H1 (cell line): ENCODE data around the gene GPR37. TPM values are rescaled to one million over a fixed set of nuclear protein-coding genes. Genes with fewer than 3 reads are reported as not detected.

ENCODE experiments used
- CTCF ChIA-PET: fragments of 300-600 bp; sonication (Branson Sonifier 250); formaldehyde crosslinking; loops from one replicate; lab custom pipeline; 2021; ENCODE audit not compliant: partially characterized antibody; lab: Charles Lee
- POLR2A ChIA-PET: fragments of 300-600 bp; sonication (Branson Sonifier 250); formaldehyde crosslinking; loops from one replicate; lab custom pipeline; 2021; ENCODE audit warnings: inconsistent platforms; ENCODE audit not compliant: partially characterized antibody; lab: Charles Lee
- DNase-seq, 2 experiments: peaks; one replicate each; pipeline versions ENCODE4 v3.0.0 to v3.0.0-alpha.2; 2010 to 2022; ENCODE audit warnings: low spot score in 2 of 2, low read depth in 1 of 2, mixed read lengths in 1 of 2
- FAIRE-seq: peaks from 2 replicates; lab custom pipeline; 2011; peaks lifted over from hg19 to GRCh38; lab: Jason Lieb, UNC
- H2AFZ ChIP-seq: 2 replicates; pipeline ENCODE4 v1.8.1; 2012; ENCODE audit warnings: low read length, inconsistent platforms
- H2AK5ac ChIP-seq: 2 replicates; pipeline ENCODE4 v1.6.1; 2013; ENCODE audit warnings: low read depth, low read length
- H2BK120ac ChIP-seq: replicated peaks from 2 replicates; pipeline ENCODE3; 2013; ENCODE audit warnings: low read depth, low read length, inconsistent platforms
- H2BK12ac ChIP-seq: 2 replicates; pipeline ENCODE4 v1.6.1; 2013; ENCODE audit warnings: low read depth, low read length
- H2BK15ac ChIP-seq: 2 replicates; pipeline ENCODE4 v1.6.1; 2013; ENCODE audit warnings: low read length
- H2BK20ac ChIP-seq: 2 replicates; pipeline ENCODE4 v1.6.1; 2013; ENCODE audit warnings: low read length
- H2BK5ac ChIP-seq: 2 replicates; pipeline ENCODE4 v1.6.1; 2013; ENCODE audit warnings: low read depth, low read length
- H3K14ac ChIP-seq: 2 replicates; pipeline ENCODE4 v1.6.1; 2013; ENCODE audit warnings: inconsistent platforms; ENCODE audit not compliant: insufficient read length
- H3K18ac ChIP-seq: 2 replicates; pipeline ENCODE4 v1.6.1; 2013; ENCODE audit warnings: low read length; ENCODE audit errors: extremely low read depth
- H3K23ac ChIP-seq: 2 replicates; pipeline ENCODE4 v1.6.1; 2013; ENCODE audit warnings: inconsistent platforms; ENCODE audit not compliant: insufficient read length
- H3K23me2 ChIP-seq: 2 replicates; pipeline ENCODE4 v1.6.1; 2013; ENCODE audit warnings: low read depth, low read length
- H3K27ac ChIP-seq: 2 replicates; pipeline ENCODE4 v1.6.1; 2011; ENCODE audit warnings: low read depth, low read length, inconsistent platforms
- H3K27me3 ChIP-seq, 4 experiments: replicated peaks in 1 of 4; 1 replicate in 1 of 4; 2 replicates in 3 of 4; pipeline versions ENCODE4 v1.6.1 to v1.8.1; 2011 to 2013; ENCODE audit warnings: low read length in 3 of 4, mild to moderate bottlenecking in 3 of 4, inconsistent platforms in 2 of 4, mixed read lengths in 2 of 4, moderate library complexity in 1 of 4; ENCODE audit not compliant: control insufficient read depth in 3 of 4, insufficient read depth in 3 of 4; ENCODE audit errors: extremely low read depth in 1 of 4
- H3K36me3 ChIP-seq, 4 experiments: 2 replicates each; pipeline versions ENCODE4 v1.6.1 to v1.8.1; 2011 to 2013; ENCODE audit warnings: mild to moderate bottlenecking in 4 of 4, low read length in 3 of 4, moderate library complexity in 2 of 4, control low read depth in 1 of 4, inconsistent platforms in 1 of 4; ENCODE audit not compliant: insufficient read depth in 4 of 4, control insufficient read depth in 2 of 4
- H3K4ac ChIP-seq: replicated peaks from 2 replicates; pipeline ENCODE3; 2013; ENCODE audit warnings: low read length, low read depth, mixed read lengths, inconsistent platforms; ENCODE audit not compliant: insufficient read length
- H3K4me1 ChIP-seq, 4 experiments: replicated peaks in 1 of 4; 1 replicate in 1 of 4; 2 replicates in 3 of 4; pipeline versions ENCODE4 v1.6.1 to v1.8.1; 2011 to 2013; ENCODE audit warnings: low read length in 3 of 4, inconsistent platforms in 2 of 4, mixed read lengths in 1 of 4; ENCODE audit not compliant: insufficient read depth in 4 of 4, control insufficient read depth in 3 of 4
- H3K4me2 ChIP-seq, 2 experiments: 2 replicates each; pipeline versions ENCODE4 v1.6.1 to v1.8.1; 2011 to 2013; ENCODE audit warnings: low read depth in 2 of 2, low read length in 2 of 2, control low read depth in 1 of 2, inconsistent platforms in 1 of 2, mild to moderate bottlenecking in 1 of 2; ENCODE audit not compliant: insufficient read depth in 1 of 2
- H3K4me3 ChIP-seq, 4 experiments: fragments of 200-600, 300-600 bp in 1 of 4; sonication (generic), shearing (Covaris generic), sonication (Bioruptor Twin) in 1 of 4; 2 replicates each; pipeline versions ENCODE4 v1.5.1 to v1.8.1; 2011 to 2016; ENCODE audit warnings: low read length in 4 of 4, low read depth in 3 of 4, control low read depth in 2 of 4, inconsistent platforms in 2 of 4, mild to moderate bottlenecking in 2 of 4, mixed read lengths in 1 of 4, moderate library complexity in 1 of 4; ENCODE audit not compliant: insufficient read depth in 2 of 4; ENCODE audit errors: extremely low read depth in 1 of 4
- H3K56ac ChIP-seq: replicated peaks from 2 replicates; pipeline ENCODE3; 2013; ENCODE audit warnings: low read depth, mild to moderate bottlenecking, mixed read lengths, low read length, inconsistent platforms; ENCODE audit not compliant: insufficient read length
- H3K79me1 ChIP-seq: 2 replicates; pipeline ENCODE4 v1.6.1; 2013; ENCODE audit warnings: low read depth, low read length, control low read depth
- H3K79me2 ChIP-seq, 2 experiments: 2 replicates each; pipeline versions ENCODE4 v1.6.1 to v1.8.1; 2012 to 2013; ENCODE audit warnings: low read length in 2 of 2, mild to moderate bottlenecking in 2 of 2, inconsistent platforms in 1 of 2; ENCODE audit not compliant: insufficient read depth in 2 of 2, control insufficient read depth in 1 of 2
- H3K9ac ChIP-seq, 4 experiments: replicated peaks in 1 of 4; 1 replicate in 1 of 4; 2 replicates in 3 of 4; pipeline versions ENCODE4 v1.6.1 to v1.8.1; 2011 to 2013; ENCODE audit warnings: low read depth in 3 of 4, low read length in 3 of 4, control low read depth in 2 of 4, mild to moderate bottlenecking in 2 of 4, moderate library complexity in 2 of 4, inconsistent platforms in 1 of 4; ENCODE audit errors: extremely low read depth in 1 of 4
- H3K9me3 ChIP-seq, 2 experiments: 2 replicates each; pipeline versions ENCODE4 v1.6.1 to v1.8.1; 2012 to 2013; ENCODE audit warnings: mild to moderate bottlenecking in 2 of 2, moderate library complexity in 2 of 2, control low read depth in 1 of 2, inconsistent platforms in 1 of 2, low read depth in 1 of 2, low read length in 1 of 2, mixed read lengths in 1 of 2; ENCODE audit not compliant: insufficient read depth in 2 of 2
- H4K20me1 ChIP-seq, 2 experiments: replicated peaks in 1 of 2; 2 replicates each; pipeline versions ENCODE3 to v1.8.1; 2011 to 2013; ENCODE audit warnings: inconsistent platforms in 2 of 2, low read length in 2 of 2, mild to moderate bottlenecking in 1 of 2; ENCODE audit not compliant: insufficient read depth in 2 of 2, control insufficient read depth in 1 of 2
- H4K5ac ChIP-seq: 2 replicates; pipeline ENCODE4 v1.6.1; 2013; ENCODE audit warnings: low read length, low read depth, mixed read lengths, inconsistent platforms; ENCODE audit not compliant: insufficient read length
- H4K8ac ChIP-seq: 2 replicates; pipeline ENCODE4 v1.8.0; 2013; ENCODE audit warnings: mild to moderate bottlenecking, moderate library complexity, low read length, inconsistent platforms; ENCODE audit not compliant: insufficient read depth; ENCODE audit errors: extremely low read depth
- H4K91ac ChIP-seq: replicated peaks from 2 replicates; pipeline ENCODE3; 2013; ENCODE audit warnings: low read length, mixed read lengths, inconsistent platforms; ENCODE audit not compliant: insufficient read length
- SP1 ChIP-seq: IDR thresholded peaks from 2 replicates; pipeline ENCODE4 v1.6.1; 2011; ENCODE audit warnings: low read depth, low read length
- WGBS, 2 experiments: shearing (Covaris generic) in 1 of 2; methylation state at CpG; one replicate each; pipeline versions ENCODE4 v1.1.6 to v1.1.7; 2013 to 2015; ENCODE audit warnings: low lambda C conversion rate in 2 of 2, mixed read lengths in 2 of 2, inconsistent platforms in 1 of 2, low coverage in 1 of 2, missing lambda C conversion rate in 1 of 2; ENCODE audit not compliant: insufficient replicate concordance in 2 of 2, insufficient coverage in 1 of 2, insufficient read length in 1 of 2; ENCODE audit errors: extremely low coverage in 1 of 2, missing lambda C conversion rate in 1 of 2; 5-methylcytosine and 5-hydroxymethylcytosine counted together
- polyA plus RNA-seq, 7 experiments: library from polyadenylated mRNA; depleted of rRNA in 3 of 7; stranded (reverse) in 5 of 7; unstranded in 2 of 7; fragments of >200 nt in 5 of 7; fragments of 200-250 nt in 2 of 7; gene quantifications; 1 replicate in 5 of 7; 2 replicates in 1 of 7; 4 replicates in 1 of 7; pipeline versions ENCODE4 v1.2.1 to v1.2.3, GENCODE V29; 2011 to 2013; ENCODE audit warnings: missing spikeins in 2 of 7, mixed read lengths in 2 of 7
- total RNA-seq: library from RNA; stranded (reverse); fragmentation: NEBNext Ultra II Directional; extraction: Animal tissue kit (Norgen Biotek cat#: 25700); gene quantifications from 2 replicates; pipeline ENCODE4 v1.2.1, GENCODE V29; 2021
- TF ChIP-seq, protein P1 (sequence below): IDR thresholded peaks from 2 replicates; pipeline ENCODE4 v1.6.1; 2012; ENCODE audit warnings: low read length, inconsistent platforms

Gene GPR37
- total and polyA plus RNA-seq, 2 of the 8 experiments (the other 6 are each of a cell fraction or from before 2014, with no cell fraction given), result 1.5 to 17.4 TPM

DNA sequence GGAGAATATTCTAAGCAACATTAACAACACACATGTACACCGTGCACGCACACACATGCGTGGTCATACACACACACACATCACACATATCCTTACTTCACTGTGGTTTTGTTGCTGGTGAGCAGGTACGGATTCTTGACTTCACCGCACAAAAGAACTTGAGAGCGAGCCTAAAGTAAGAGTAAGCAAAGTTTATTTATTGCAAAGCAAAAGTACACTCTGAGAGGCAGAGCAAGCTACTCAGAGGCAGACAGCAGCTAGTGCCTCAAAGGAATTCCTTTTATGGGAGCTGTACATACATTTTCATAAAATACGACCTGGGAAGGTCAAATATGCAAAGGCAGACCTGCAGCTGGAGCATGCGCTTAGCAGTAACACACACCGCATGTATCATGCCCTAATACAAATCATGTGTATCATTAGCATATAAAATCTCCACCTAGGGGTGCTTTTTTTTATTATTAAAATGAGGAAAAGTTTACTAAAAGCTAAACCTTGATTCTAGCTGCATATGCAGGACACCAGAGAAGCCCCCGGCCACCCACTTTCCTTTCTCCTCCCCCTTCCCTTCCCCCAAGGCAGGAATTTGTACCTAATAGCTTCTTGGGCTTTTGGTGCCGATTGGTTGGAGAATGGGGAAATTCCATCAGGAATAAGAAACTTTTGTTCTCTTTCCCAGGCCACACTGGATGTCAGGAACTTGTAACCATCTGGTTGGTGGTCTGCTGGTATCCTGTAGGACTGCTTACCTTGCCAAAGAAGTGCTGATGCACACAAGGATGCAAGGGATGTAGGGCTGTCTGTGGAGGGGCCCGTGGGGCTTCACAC is 16.5 kb upstream of the GPR37 start:
- H3K23ac ChIP-seq, result no peak overlapping the region
- H2BK15ac ChIP-seq, result peak overlapping the region; percentile 97; the same call in 1 of the 2 replicates
- H3K36me3 ChIP-seq, result no peaks in the 10 kb centered on the region
- no peak overlapping the region for H2BK120ac ChIP-seq
- H4K8ac ChIP-seq, result peak overlapping the region; percentile 76; the same call in 1 of the 2 replicates
- peaks cover 2% of the 10 kb centered on the region; the same call in 1 of the 2 replicates for H3K23me2 ChIP-seq
- POLR2A ChIA-PET, result interaction anchor here (0.7 kb wide), 2 partner anchors 9 to 330 kb away, joined by 3 read pairs; no protein-coding TSS in a partner anchor
- no peak for FAIRE-seq
- H4K20me1 ChIP-seq, result no peaks in the 10 kb centered on the region
- TF ChIP-seq SP1, result no peak
- TF ChIP-seq, protein P1, sequence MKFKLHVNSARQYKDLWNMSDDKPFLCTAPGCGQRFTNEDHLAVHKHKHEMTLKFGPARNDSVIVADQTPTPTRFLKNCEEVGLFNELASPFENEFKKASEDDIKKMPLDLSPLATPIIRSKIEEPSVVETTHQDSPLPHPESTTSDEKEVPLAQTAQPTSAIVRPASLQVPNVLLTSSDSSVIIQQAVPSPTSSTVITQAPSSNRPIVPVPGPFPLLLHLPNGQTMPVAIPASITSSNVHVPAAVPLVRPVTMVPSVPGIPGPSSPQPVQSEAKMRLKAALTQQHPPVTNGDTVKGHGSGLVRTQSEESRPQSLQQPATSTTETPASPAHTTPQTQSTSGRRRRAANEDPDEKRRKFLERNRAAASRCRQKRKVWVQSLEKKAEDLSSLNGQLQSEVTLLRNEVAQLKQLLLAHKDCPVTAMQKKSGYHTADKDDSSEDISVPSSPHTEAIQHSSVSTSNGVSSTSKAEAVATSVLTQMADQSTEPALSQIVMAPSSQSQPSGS, result no peak
- H2AK5ac ChIP-seq, result 0 out of 2 replicates have a peak overlapping the region, but pooled peaks have one; percentile 92
- peak overlapping the region; percentile 74 for H3K4ac ChIP-seq
- no peak overlapping the region for H3K18ac ChIP-seq
- CTCF ChIA-PET, result interaction anchor here (0.7 to 1.3 kb wide), 4 partner anchors 12 to 628 kb away, joined by 3 to 6 read pairs (median 4); no protein-coding TSS in a partner anchor
- no peak overlapping the region for H3K4me3 ChIP-seq
- DNase-seq, result no peak
- no peak overlapping the region for H3K14ac ChIP-seq
- peak overlapping the region; percentile 91; the same call in 1 of the 2 replicates for H2BK20ac ChIP-seq
- H3K4me2 ChIP-seq, result no peak overlapping the region
- peak overlapping the region; percentile 99; the same call in 1 of the 2 replicates for H2BK12ac ChIP-seq
- H2BK5ac ChIP-seq, result peak overlapping the region; percentile 79; the same call in 1 of the 2 replicates
- peak overlapping the region; percentile 78 for H2AFZ ChIP-seq
- no peak overlapping the region for H3K27ac ChIP-seq
- no peaks in the 10 kb centered on the region for H3K79me2 ChIP-seq
- H4K5ac ChIP-seq, result no peak overlapping the region
- no peaks in the 10 kb centered on the region for H3K79me1 ChIP-seq
- H4K91ac ChIP-seq, result peak overlapping the region; percentile 84
- peaks cover 0 to 8% (median 3%) of the 10 kb centered on the region in 4 experiments; a peak in 5 of 7 replicates for H3K4me1 ChIP-seq
- no peaks in the 10 kb centered on the region for H3K27me3 ChIP-seq
- peak overlapping the region in 1 of 4 experiments; percentile 34; a peak in 1 of 7 replicates for H3K9ac ChIP-seq
- WGBS, 2 experiments, result 87% methylated on average over 12 of the region's 12 CpGs; no CpG with 5 or more reads in 1 of the 2 experiments
- no peaks in the 10 kb centered on the region for H3K9me3 ChIP-seq
- no peak overlapping the region for H3K56ac ChIP-seq
